RWPE2 (cell line): Measurements from ENCODE around the gene DAZAP2.

ENCODE experiments used
- ATAC-seq: fragments of 200-7000 bp; cut with Tn5 transposase; 3 replicates; pipeline ENCODE4 v1.9.1; 2021; ENCODE audit warnings: low read depth
- DNase-seq: peaks from one replicate; pipeline ENCODE4 v3.0.0-alpha.2; 2020; ENCODE audit warnings: low spot score
- H3K27ac ChIP-seq: fragments of 450-650 bp; 2 replicates; pipeline ENCODE4 v1.5.1; 2017; ENCODE audit warnings: mild to moderate bottlenecking; ENCODE audit not compliant: poor library complexity, severe bottlenecking
- H3K27me3 ChIP-seq: fragments of 250-450 bp; sonication (Bioruptor Pico); 2 replicates; pipeline ENCODE4 v1.5.1; 2021; ENCODE audit warnings: mild to moderate bottlenecking, moderate library complexity; ENCODE audit not compliant: insufficient read depth, poor library complexity, severe bottlenecking
- H3K36me3 ChIP-seq: fragments of 250-450 bp; sonication (Bioruptor Pico); 2 replicates; pipeline ENCODE4 v1.5.1; 2020; ENCODE audit warnings: low read depth, mild to moderate bottlenecking, moderate library complexity
- H3K4me1 ChIP-seq: fragments of 250-450 bp; sonication (Bioruptor Pico); 2 replicates; pipeline ENCODE4 v1.5.1; 2021; ENCODE audit warnings: mild to moderate bottlenecking, moderate library complexity; ENCODE audit not compliant: insufficient read depth, poor library complexity, severe bottlenecking
- H3K4me3 ChIP-seq: fragments of 250-450 bp; sonication (Bioruptor Pico); 2 replicates; pipeline ENCODE4 v1.5.1; 2021; ENCODE audit warnings: mild to moderate bottlenecking, moderate library complexity; ENCODE audit not compliant: severe bottlenecking
- H3K9me3 ChIP-seq: fragments of 250-450 bp; sonication (Bioruptor Pico); 2 replicates; pipeline ENCODE4 v1.5.1; 2021; ENCODE audit warnings: mild to moderate bottlenecking, moderate library complexity; ENCODE audit not compliant: severe bottlenecking
- CTCF ChIP-seq: fragments of 450-650 bp; IDR thresholded peaks from one replicate; pipeline ENCODE4 v1.5.1; 2017; ENCODE audit warnings: mild to moderate bottlenecking, moderate library complexity; ENCODE audit not compliant: poor library complexity, severe bottlenecking

DAZAP2 gene

GRCh38 chr12:51238510-51239334 lies at the start of gene DAZAP2:
Gene DAZAP2 (plus strand): TSS chr12:51238826. CDS start chr12:51238908, 82 bp downstream.
- H3K4me1 ChIP-seq: no peaks in the 10 kb centered on the region
- no peaks in the 10 kb centered on the region for H3K27me3 ChIP-seq
- peak within 1 kb of the TSS; percentile 96 for H3K4me3 ChIP-seq
- ATAC-seq (peak; percentile 93), DNase-seq (peak; percentile 95)
- peak; percentile 13 for TF ChIP-seq CTCF
- peak within 1 kb of the TSS; percentile 70 for H3K27ac ChIP-seq
- H3K36me3 ChIP-seq: peaks cover 37% of the 10 kb centered on the region
- no peaks in the 10 kb centered on the region for H3K9me3 ChIP-seq

- Histone ChIP-seq H3K4me3 (no peak overlapping the region), H3K36me3 (no peaks in the 10 kb centered on the region), H3K27me3 (no peaks in the 10 kb centered on the region), H3K27ac (no peak overlapping the region), H3K9me3 (no peaks in the 10 kb centered on the region), H3K4me1 (no peaks in the 10 kb centered on the region)
- ATAC-seq: no peak
- no peak for DNase-seq
- no peak for TF ChIP-seq CTCF
Observed at GRCh38 chr12:51189790-51190355, 48.8 kb upstream of the DAZAP2 start.

- TF ChIP-seq CTCF: no peak
- no peaks in the 10 kb centered on the region for H3K4me1 ChIP-seq
- no peaks in the 10 kb centered on the region for H3K9me3 ChIP-seq
Observed at GRCh38 chr12:51190820-51191219, 47.8 kb upstream of the DAZAP2 start.

DNA sequence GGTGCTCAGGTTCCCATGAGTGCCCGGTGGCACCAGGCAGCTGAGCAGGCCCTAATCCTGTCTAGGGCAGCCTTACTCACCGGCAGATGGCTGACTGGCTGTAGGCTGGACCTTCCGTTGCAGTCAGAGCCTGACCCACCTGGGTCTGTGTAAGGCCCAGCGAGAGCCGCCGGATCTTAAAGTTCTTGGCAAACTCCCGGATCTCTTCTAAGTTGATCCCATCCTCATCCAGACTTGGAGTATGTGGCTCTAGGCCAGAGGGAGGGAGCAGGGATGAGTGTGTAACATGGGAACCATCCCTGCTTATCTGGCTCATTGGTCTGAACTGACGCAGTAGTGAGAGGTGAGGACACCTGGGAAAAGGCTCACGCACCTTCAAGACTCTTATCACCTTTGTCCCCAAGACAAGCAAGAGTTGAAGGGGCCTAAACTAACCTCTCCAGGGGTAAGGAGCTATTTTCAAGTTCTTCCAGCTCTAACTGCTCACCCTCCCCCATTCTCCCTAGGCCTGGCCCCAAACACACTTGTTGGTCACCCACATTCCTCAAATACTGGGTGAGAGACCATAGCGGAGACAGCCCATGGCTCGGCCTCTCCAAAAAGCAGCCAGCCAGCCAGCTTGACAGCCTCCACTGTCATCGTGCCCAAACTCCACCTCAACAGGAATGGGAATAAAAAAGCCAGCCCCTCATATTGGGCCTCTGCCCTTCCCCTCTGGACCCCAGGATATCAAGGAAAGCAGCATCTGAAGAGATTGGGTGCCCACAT lies 46.9 kb upstream of the DAZAP2 start:
- Histone ChIP-seq H3K27me3 (no peaks in the 10 kb centered on the region), H3K36me3 (no peaks in the 10 kb centered on the region), H3K9me3 (no peaks in the 10 kb centered on the region), H3K4me1 (no peaks in the 10 kb centered on the region), H3K27ac (no peak overlapping the region), H3K4me3 (no peak overlapping the region)
- no peak for TF ChIP-seq CTCF
- DNase-seq (no peak), ATAC-seq (no peak)

More at GRCh38 chr12:51190820-51191219, 47.8 kb upstream of the DAZAP2 start:
- H3K27me3 ChIP-seq: no peaks in the 10 kb centered on the region
- ATAC-seq: no peak
- no peak overlapping the region for H3K27ac ChIP-seq
- H3K36me3 ChIP-seq: no peaks in the 10 kb centered on the region
- DNase-seq: no peak
- no peak overlapping the region for H3K4me3 ChIP-seq
